ENCODE data around the gene MCC. TPM values are rescaled to one million over a fixed set of nuclear protein-coding genes. Genes with fewer than 3 reads are reported as not detected.

The MCC gene
- total RNA-seq, 1 donor from 2014 or later: 33.9 TPM

DNA sequence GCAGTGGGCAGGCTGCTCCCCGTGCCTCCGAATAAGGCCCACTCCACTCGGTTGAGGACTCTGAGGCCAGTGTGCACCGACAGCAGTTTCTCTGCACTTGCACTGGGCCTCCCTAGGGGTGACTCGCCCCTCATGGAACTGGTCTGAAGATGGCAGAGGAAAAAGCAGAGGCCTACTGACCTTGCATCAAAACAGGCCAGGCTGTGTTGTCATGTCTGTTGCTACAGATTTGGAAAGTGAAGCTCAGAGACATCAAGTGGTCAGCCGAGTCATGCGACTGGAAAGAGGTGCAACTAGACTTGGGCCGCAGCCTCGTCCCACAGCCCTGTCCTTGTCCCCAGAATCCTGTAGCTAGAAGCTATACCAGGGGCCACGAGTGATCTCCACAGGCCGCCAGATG is 433.4 kb downstream of the MCC start:
- TF ChIP-seq, protein P1, sequence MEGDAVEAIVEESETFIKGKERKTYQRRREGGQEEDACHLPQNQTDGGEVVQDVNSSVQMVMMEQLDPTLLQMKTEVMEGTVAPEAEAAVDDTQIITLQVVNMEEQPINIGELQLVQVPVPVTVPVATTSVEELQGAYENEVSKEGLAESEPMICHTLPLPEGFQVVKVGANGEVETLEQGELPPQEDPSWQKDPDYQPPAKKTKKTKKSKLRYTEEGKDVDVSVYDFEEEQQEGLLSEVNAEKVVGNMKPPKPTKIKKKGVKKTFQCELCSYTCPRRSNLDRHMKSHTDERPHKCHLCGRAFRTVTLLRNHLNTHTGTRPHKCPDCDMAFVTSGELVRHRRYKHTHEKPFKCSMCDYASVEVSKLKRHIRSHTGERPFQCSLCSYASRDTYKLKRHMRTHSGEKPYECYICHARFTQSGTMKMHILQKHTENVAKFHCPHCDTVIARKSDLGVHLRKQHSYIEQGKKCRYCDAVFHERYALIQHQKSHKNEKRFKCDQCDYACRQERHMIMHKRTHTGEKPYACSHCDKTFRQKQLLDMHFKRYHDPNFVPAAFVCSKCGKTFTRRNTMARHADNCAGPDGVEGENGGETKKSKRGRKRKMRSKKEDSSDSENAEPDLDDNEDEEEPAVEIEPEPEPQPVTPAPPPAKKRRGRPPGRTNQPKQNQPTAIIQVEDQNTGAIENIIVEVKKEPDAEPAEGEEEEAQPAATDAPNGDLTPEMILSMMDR (IDR thresholded peaks at IDR 0.05; ENCODE audit: unreplicated experiment): no peak
- Mint-ChIP-seq H3K36me3 (peaks cover 11% of the 10 kb centered on the region), H3K4me1 (peaks cover 21% of the 10 kb centered on the region), H3K27me3 (ENCODE audit: low read depth) (peaks cover 2% of the 10 kb centered on the region), H3K4me3 (no peak overlapping the region), H3K9me3 (no peaks in the 10 kb centered on the region), H3K27ac (no peak overlapping the region)
- DNase-seq (ENCODE audit: low spot score in 2 of 2, unreplicated experiment in 2 of 2): no peak

DNA sequence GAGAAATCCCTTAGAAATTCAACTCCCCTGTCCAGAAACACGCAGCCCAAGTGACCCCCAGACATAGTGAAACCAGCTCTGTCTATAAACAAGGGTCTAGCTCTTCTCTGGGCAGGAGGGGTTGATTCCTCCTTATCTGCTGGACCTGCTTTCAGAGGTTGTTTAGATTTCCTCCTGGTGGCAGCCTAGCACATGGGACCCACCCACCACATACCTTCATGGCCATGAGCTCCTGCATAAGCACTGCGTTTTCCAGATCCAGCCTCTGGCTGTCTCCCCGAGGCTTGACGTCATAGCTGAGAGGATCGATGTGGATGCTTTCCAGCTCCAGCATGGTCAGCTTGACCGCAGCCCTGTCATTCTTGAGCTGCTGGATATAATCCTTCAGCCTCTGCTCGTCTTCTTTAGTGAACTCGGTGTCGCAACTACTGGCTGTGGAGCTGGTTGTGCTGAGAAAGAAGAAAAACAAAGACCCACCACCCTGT is 434.7 kb downstream of the MCC start:
- no peak overlapping the region for H3K27ac Mint-ChIP-seq
- no peak overlapping the region for H3K4me3 Mint-ChIP-seq
- TF ChIP-seq, protein P1 (IDR thresholded peaks at IDR 0.05; ENCODE audit: unreplicated experiment): no peak
- peaks cover 2% of the 10 kb centered on the region for H3K27me3 Mint-ChIP-seq (ENCODE audit: low read depth)
- peaks cover 7% of the 10 kb centered on the region for H3K4me1 Mint-ChIP-seq
- H3K36me3 Mint-ChIP-seq: peaks cover 15% of the 10 kb centered on the region
- no peaks in the 10 kb centered on the region for H3K9me3 Mint-ChIP-seq
- DNase-seq (ENCODE audit: low spot score in 2 of 2, unreplicated experiment in 2 of 2): no peak

DNA sequence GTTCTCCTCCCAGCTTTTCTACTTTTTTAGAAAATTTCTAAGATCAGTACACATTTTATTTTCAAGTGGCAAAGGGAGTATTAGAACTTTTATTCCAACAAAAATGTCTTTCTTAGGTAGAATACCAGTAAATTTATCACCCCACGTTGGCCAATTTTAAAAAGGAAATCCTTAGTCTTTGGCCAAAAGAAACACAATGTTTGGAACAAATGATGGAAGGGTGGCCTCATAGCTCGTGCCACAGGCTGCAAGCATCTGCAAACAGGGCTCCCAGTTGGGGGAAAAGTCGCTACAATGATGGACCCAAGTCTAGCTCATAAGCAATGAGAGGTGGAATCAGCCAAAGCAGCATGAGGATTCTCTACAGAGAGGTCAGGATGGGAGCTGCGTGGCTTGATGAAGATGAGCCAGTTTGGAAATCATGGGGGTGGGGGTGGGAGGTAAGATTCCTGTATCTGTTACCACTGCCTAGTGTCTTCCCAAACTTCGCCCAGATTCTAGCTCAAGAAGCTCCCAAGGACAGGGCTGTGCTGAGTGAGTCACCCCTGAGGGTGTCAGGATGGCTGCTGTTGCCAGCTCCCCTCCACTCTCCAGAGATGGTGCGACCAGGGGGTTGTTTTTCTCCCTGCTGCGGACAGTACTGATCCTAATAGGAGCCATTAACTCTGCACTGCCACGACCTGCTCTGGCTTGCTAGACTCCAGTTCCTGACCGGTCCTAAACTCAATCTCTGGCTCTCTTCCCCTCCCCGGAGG is 436.0 kb downstream of the MCC start:
- Mint-ChIP-seq H3K27me3 (ENCODE audit: low read depth) (peaks cover 2% of the 10 kb centered on the region), H3K4me1 (peaks cover 13% of the 10 kb centered on the region), H3K9me3 (no peaks in the 10 kb centered on the region), H3K27ac (no peak overlapping the region), H3K4me3 (no peak overlapping the region), H3K36me3 (peaks cover 16% of the 10 kb centered on the region)
- TF ChIP-seq, protein P1 (IDR thresholded peaks at IDR 0.05; ENCODE audit: unreplicated experiment): no peak
- DNase-seq (ENCODE audit: low spot score in 2 of 2, unreplicated experiment in 2 of 2): no peak

DNA sequence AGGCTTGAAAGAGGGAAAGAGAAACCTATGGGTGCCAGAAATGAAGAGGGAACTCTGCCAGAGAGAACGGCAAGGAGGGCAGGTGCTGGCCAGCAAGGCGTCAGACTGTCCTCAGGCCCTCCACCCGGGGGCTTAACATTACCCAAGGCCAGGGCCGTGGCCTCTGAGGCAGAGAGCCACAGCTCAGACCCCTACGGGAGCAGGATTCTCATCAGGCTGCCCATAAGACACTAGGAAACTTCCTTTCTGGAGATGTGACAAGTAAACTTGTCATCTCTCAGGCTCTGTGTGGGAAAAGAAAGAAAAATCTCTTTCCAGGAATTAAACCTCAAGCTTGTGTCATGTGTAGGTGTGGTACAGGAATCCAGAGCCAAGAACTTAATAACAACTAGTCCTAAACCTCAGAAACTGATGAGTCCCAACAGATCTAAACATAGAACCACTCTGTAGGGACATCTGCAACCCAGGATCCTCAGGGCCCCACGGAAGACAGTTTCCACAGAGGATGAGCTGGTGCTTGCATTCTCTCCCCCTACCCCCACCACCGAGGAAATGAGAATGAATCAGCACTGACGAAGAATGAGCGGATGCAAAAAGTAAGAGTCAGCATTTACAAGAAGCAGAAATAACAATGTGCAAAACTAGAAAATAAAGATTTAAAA is 437.4 kb downstream of the MCC start:
- Mint-ChIP-seq H3K36me3 (peaks cover 24% of the 10 kb centered on the region), H3K4me1 (peaks cover 13% of the 10 kb centered on the region), H3K27me3 (ENCODE audit: low read depth) (peaks cover 2% of the 10 kb centered on the region), H3K9me3 (no peaks in the 10 kb centered on the region), H3K27ac (no peak overlapping the region), H3K4me3 (no peak overlapping the region)
- DNase-seq (ENCODE audit: low spot score in 2 of 2, unreplicated experiment in 2 of 2): no peak
- TF ChIP-seq, protein P1 (IDR thresholded peaks at IDR 0.05; ENCODE audit: unreplicated experiment): no peak

DNA sequence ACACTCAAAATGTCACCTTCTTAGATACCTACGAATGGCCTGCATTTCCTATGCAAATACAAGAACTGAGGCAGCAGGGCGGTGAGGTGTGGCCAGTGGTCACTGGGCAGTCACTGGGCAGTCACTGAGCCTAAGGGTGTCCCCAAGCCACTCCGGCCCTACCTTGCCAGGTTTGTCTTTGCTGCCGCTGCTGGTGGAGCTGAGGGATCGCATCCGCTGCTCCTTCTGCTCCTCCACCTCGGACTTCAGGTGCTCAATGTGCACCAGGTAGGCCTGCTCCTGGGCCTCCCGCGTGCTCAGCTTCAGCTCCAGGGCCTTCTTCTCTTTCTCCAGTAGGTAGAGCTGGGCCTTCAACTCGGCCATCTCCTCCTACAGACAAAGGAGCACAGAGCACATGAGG is 439.3 kb downstream of the MCC start:
- peaks cover 13% of the 10 kb centered on the region for H3K4me1 Mint-ChIP-seq

More for the DNA sequence above, 439.3 kb downstream of the MCC start:
- Mint-ChIP-seq H3K4me3 (no peak overlapping the region), H3K36me3 (peaks cover 32% of the 10 kb centered on the region), H3K9me3 (no peaks in the 10 kb centered on the region), H3K27ac (no peak overlapping the region), H3K27me3 (ENCODE audit: low read depth) (peaks cover 2% of the 10 kb centered on the region)
- TF ChIP-seq, protein P1 (IDR thresholded peaks at IDR 0.05; ENCODE audit: unreplicated experiment): no peak
- no peak for DNase-seq (ENCODE audit: low spot score in 2 of 2, unreplicated experiment in 2 of 2)

All from mesothelial cell of epicardium (in vitro differentiated cells).